ENCODE measurements around the gene AFAP1. TPM values are rescaled to one million over a fixed set of nuclear protein-coding genes. Genes with fewer than 3 reads are reported as not detected.

The AFAP1 gene
- total and polyA plus RNA-seq, 2 of the 4 experiments (the other 2 are of a cell fraction) = 48.2 to 80.9 TPM

DNA sequence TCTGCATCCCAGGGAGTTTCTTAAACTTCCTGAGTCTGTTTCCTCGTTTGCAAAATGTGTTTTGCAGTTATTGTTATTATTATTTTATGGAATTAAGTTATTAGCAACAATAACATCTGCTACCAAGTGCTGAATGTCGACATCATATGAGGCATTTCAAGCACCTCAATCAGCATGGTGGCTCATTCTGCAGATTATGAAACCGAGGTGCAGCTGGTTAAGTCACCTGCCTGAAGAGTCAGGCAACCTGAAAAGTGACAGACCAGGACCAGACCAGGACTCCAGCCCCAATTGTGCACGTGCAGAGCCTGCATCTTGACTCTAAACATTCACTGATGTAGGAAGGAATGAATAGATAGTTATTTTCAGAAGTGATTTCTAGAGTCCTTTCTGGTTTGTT lies 99.8 kb downstream of the AFAP1 start:
- no peak overlapping the region; the same call in 1 of the 2 replicates for H3K18ac ChIP-seq (ENCODE audit: low read depth, low read length)
- no peak overlapping the region for H4K91ac ChIP-seq (ENCODE audit: insufficient read depth, low read depth, low read length)
- DNase-seq (no peak), ATAC-seq (ENCODE audit: low read depth) (no peak)
- no peak overlapping the region for H2BK20ac ChIP-seq (ENCODE audit: low read depth, low read length)
- intact Hi-C loops (cut with micrococcal nuclease) (no loop called here), dilution Hi-C loops (cut with HindIII; ENCODE audit: low sequenced_read_pairs, unreplicated experiment) (no loop called here), in situ Hi-C loops (cut with MboI; ENCODE audit: low sequenced_read_pairs) (no loop called here)
- peaks cover 22% of the 10 kb centered on the region for H3K4me1 ChIP-seq (ENCODE audit: control insufficient read depth, insufficient read depth, low read length)
- no peak overlapping the region; the same call in 1 of the 2 replicates for H3K14ac ChIP-seq (replicated peaks; ENCODE audit: low read depth, low read length)
- no peaks in the 10 kb centered on the region for H3K9me3 ChIP-seq (ENCODE audit: control insufficient read depth, insufficient read depth, low read length)
- H2BK120ac ChIP-seq (ENCODE audit: low read depth, low read length) = peak overlapping the region; percentile 48; the same call in 1 of the 2 replicates
- H2BK15ac ChIP-seq (ENCODE audit: low read depth, low read length) = peak overlapping the region; percentile 54; the same call in 1 of the 3 replicates
- peak overlapping the region; percentile 62; the same call in 1 of the 2 replicates for H4K5ac ChIP-seq (ENCODE audit: low read depth, low read length)
- H2AK5ac ChIP-seq (ENCODE audit: low read depth, low read length) = peak overlapping the region; percentile 24; the same call in 1 of the 2 replicates
- peaks cover 30 to 68% of the 10 kb centered on the region in 2 experiments for H3K79me1 ChIP-seq (ENCODE audit: low read depth in 1 of 2, low read length in 2 of 2)
- H3K4me3 ChIP-seq (ENCODE audit: insufficient read depth, low read depth, low read length) = no peak overlapping the region
- no peak overlapping the region for H3K23ac ChIP-seq (ENCODE audit: low read depth, low read length)
- TF ChIP-seq FOS (IDR thresholded peaks at IDR 0.05; ENCODE audit: low read depth, low read length) (no peak), CTCF (conservative IDR thresholded peaks at IDR 0.05; ENCODE audit: low read depth, low read length) (no peak), BHLHE40 (IDR thresholded peaks at IDR 0.05; ENCODE audit: low read depth, low read length) (no peak), MAZ (IDR thresholded peaks at IDR 0.05; ENCODE audit: borderline replicate concordance, low read depth, low read length) (no peak), USF2 (IDR thresholded peaks at IDR 0.05; ENCODE audit: low read depth, low read length) (no peak), CHD1 (IDR thresholded peaks at IDR 0.05; ENCODE audit: low read depth, low read length) (no peak), NFE2L2 (IDR thresholded peaks at IDR 0.05; ENCODE audit: low read depth, low read length) (no peak)
- H3K9me1 ChIP-seq (ENCODE audit: insufficient read depth, low read length) = peaks cover 21% of the 10 kb centered on the region
- no peak overlapping the region for H2AFZ ChIP-seq (replicated peaks; ENCODE audit: low read length, poor library complexity)
- H3K9ac ChIP-seq (ENCODE audit: low read depth, low read length) = no peak overlapping the region
- H3K4ac ChIP-seq (ENCODE audit: low read depth, low read length) = peak overlapping the region; percentile 66
- POLR2A ChIA-PET (ENCODE audit: unreplicated experiment) = no interaction called here
- no peaks in the 10 kb centered on the region for H3K27me3 ChIP-seq (ENCODE audit: control insufficient read depth, insufficient read depth, low read length)
- WGBS, 2 experiments (ENCODE audit: extremely low coverage in 2 of 2, insufficient read length in 1 of 2) = 100% methylated on average over 1 of the region's 4 CpGs; no CpG with 5 or more reads in 1 of the 2 experiments
- peaks cover 5% of the 10 kb centered on the region; the same call in 1 of the 2 replicates for H4K20me1 ChIP-seq (ENCODE audit: insufficient read depth, low read length)
- no peak overlapping the region for H2AK9ac ChIP-seq (replicated peaks; ENCODE audit: low read depth, low read length, poor library complexity)
- peaks cover 40% of the 10 kb centered on the region for H3K36me3 ChIP-seq (ENCODE audit: control insufficient read depth, insufficient read depth, low read length)
- H4K8ac ChIP-seq (ENCODE audit: low read depth in 2 of 2, low read length in 2 of 2) = peak overlapping the region; percentile 28 to 57; a peak in 2 of 4 replicates
- no peak overlapping the region for H3K4me2 ChIP-seq (ENCODE audit: low read depth, low read length)
- CTCF ChIA-PET = no interaction called here
- H3K56ac ChIP-seq (ENCODE audit: extremely low read depth, insufficient read depth, low read length) = no peak overlapping the region
- no TSS peak for BruUV-seq (replicated peaks)
- no peak overlapping the region for H3K27ac ChIP-seq (ENCODE audit: insufficient read depth, low read length)
- peak overlapping the region; percentile 73 for H2BK5ac ChIP-seq (ENCODE audit: low read depth, low read length, poor library complexity, severe bottlenecking)

Data from IMR-90 (cell line).